ENCODE measurements around the gene CEMIP.

- TF ChIP-seq CTCF (IDR thresholded peaks at IDR 0.05; ENCODE audit: insufficient read depth, low read length) (no peak), REST (IDR thresholded peaks at IDR 0.05; ENCODE audit: insufficient replicate concordance, low read depth) (no peak)
These were observed 11.0 kb upstream of the CEMIP start for GRCh38 chr15:80768158-80768557.

Measured in HL-60 (cell line).